HUES48 (cell line): Measurements from ENCODE around the gene DAB2IP.

Experiments
- H3K27ac ChIP-seq: one replicate; pipeline ENCODE4 v1.7.0; 2013; ENCODE audit warnings: low read depth, low read length, inconsistent platforms
- H3K27me3 ChIP-seq: 2 replicates; pipeline ENCODE4 v1.6.1; 2013; ENCODE audit warnings: mild to moderate bottlenecking, low read length; ENCODE audit not compliant: control insufficient read depth, insufficient read depth
- H3K36me3 ChIP-seq: 2 replicates; pipeline ENCODE4 v1.6.1; 2013; ENCODE audit warnings: low read length; ENCODE audit not compliant: control insufficient read depth, insufficient read depth
- H3K4me1 ChIP-seq: 2 replicates; pipeline ENCODE4 v1.6.1; 2013; ENCODE audit warnings: mild to moderate bottlenecking, low read length; ENCODE audit not compliant: control insufficient read depth, insufficient read depth
- H3K4me3 ChIP-seq: 2 replicates; pipeline ENCODE4 v1.5.1; 2013; ENCODE audit warnings: mild to moderate bottlenecking, low read depth, low read length
- H3K9ac ChIP-seq: 2 replicates; pipeline ENCODE4 v1.6.1; 2013; ENCODE audit warnings: mild to moderate bottlenecking, low read depth, low read length, moderate library complexity
- H3K9me3 ChIP-seq: 2 replicates; pipeline ENCODE4 v1.6.1; 2013; ENCODE audit warnings: low read length; ENCODE audit not compliant: control insufficient read depth, insufficient read depth

Gene DAB2IP

GRCh38 chr9:121748727-121749423, 97.4 kb downstream of the DAB2IP start:
- Histone ChIP-seq H3K9me3 (no peaks in the 10 kb centered on the region), H3K36me3 (no peaks in the 10 kb centered on the region), H3K4me3 (no peak overlapping the region), H3K9ac (no peak overlapping the region), H3K27me3 (no peaks in the 10 kb centered on the region), H3K27ac (no peak overlapping the region), H3K4me1 (peaks cover 10% of the 10 kb centered on the region)

DNA sequence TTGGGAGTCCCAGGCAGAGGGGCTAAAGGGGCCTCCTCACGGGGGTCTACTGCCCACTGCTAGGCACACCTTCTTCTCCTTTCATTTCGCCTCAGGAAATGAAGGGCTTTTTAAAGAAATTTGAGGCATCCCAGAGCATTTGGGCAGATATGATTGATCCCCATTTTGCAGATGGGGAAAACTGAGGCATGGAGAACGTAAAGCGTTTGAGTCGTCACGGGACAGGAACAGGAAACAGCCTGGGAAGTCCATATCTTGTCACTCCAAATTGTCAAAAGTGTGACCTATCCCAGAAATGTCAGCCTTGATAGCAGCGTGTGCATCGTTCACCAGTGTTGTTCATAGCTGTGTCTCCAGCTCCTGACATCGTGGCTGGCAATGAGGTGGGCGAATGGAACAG, 98.2 kb downstream of the DAB2IP start:
- H3K9me3 ChIP-seq = no peaks in the 10 kb centered on the region
- no peak overlapping the region for H3K9ac ChIP-seq
- peaks cover 3% of the 10 kb centered on the region for H3K4me1 ChIP-seq
- no peaks in the 10 kb centered on the region for H3K36me3 ChIP-seq
- H3K27me3 ChIP-seq = no peaks in the 10 kb centered on the region
- no peak overlapping the region for H3K27ac ChIP-seq
- H3K4me3 ChIP-seq = no peak overlapping the region

- Histone ChIP-seq H3K9me3 (no peaks in the 10 kb centered on the region), H3K4me1 (no peaks in the 10 kb centered on the region), H3K4me3 (no peak overlapping the region), H3K36me3 (no peaks in the 10 kb centered on the region), H3K27me3 (no peaks in the 10 kb centered on the region), H3K27ac (no peak overlapping the region), H3K9ac (no peak overlapping the region)
Measured at GRCh38 chr9:121750259-121750714, 98.9 kb downstream of the DAB2IP start.

- no peak overlapping the region for H3K27ac ChIP-seq
- H3K9me3 ChIP-seq = no peaks in the 10 kb centered on the region
- no peak overlapping the region for H3K9ac ChIP-seq
- H3K4me1 ChIP-seq = no peaks in the 10 kb centered on the region
- no peak overlapping the region for H3K4me3 ChIP-seq
- no peaks in the 10 kb centered on the region for H3K27me3 ChIP-seq
- no peaks in the 10 kb centered on the region for H3K36me3 ChIP-seq
Measured at GRCh38 chr9:121750715-121751623, 99.5 kb downstream of the DAB2IP start.

DNA sequence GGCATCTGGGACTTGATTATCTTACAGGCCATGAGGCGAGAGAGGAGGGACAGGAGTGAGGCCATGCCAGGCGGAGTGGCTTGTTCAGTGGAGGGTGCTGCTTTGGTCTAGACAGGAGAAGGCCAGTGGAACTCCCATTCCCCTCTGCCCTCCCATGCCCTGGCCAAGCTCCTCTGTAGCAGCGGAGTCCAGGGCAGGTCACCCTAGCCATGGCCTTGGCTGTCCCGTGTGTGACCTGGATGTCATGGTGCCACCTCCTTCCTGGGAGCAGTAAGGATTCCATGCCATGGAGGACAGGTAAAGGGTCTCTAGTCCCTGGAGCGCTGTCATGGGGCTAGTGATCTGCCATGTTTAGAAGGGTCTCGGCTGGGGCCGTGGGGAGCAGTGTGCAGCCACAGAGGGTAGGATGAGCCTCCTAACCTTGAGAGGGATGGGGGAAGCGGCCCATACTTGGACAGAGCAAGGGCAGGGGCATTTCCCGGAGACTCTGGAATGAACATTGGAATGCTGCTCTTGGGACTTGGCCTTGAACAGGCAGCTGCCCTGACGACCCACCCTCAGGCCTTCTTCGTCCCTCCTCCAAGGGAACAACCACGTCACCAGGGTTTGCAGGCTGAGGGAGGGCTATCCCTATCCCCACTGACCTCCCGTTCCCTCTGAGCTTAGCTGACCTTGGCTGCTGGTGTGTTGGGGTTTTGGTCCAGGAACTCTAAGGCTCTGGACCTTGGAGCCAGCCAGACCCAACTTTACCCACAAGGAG, 100.4 kb downstream of the DAB2IP start:
- Histone ChIP-seq H3K9me3 (no peaks in the 10 kb centered on the region), H3K9ac (no peak overlapping the region), H3K36me3 (no peaks in the 10 kb centered on the region), H3K4me3 (no peak overlapping the region), H3K27me3 (no peaks in the 10 kb centered on the region), H3K27ac (no peak overlapping the region), H3K4me1 (no peaks in the 10 kb centered on the region)

- Histone ChIP-seq H3K36me3 (0 out of 2 replicates have a peak, but pooled peaks cover 2% of the 10 kb centered on the region), H3K27ac (no peak overlapping the region), H3K27me3 (no peaks in the 10 kb centered on the region), H3K9me3 (no peaks in the 10 kb centered on the region), H3K9ac (no peak overlapping the region), H3K4me3 (no peak overlapping the region), H3K4me1 (no peaks in the 10 kb centered on the region)
Measured at GRCh38 chr9:121752929-121753328, 101.5 kb downstream of the DAB2IP start.

DNA sequence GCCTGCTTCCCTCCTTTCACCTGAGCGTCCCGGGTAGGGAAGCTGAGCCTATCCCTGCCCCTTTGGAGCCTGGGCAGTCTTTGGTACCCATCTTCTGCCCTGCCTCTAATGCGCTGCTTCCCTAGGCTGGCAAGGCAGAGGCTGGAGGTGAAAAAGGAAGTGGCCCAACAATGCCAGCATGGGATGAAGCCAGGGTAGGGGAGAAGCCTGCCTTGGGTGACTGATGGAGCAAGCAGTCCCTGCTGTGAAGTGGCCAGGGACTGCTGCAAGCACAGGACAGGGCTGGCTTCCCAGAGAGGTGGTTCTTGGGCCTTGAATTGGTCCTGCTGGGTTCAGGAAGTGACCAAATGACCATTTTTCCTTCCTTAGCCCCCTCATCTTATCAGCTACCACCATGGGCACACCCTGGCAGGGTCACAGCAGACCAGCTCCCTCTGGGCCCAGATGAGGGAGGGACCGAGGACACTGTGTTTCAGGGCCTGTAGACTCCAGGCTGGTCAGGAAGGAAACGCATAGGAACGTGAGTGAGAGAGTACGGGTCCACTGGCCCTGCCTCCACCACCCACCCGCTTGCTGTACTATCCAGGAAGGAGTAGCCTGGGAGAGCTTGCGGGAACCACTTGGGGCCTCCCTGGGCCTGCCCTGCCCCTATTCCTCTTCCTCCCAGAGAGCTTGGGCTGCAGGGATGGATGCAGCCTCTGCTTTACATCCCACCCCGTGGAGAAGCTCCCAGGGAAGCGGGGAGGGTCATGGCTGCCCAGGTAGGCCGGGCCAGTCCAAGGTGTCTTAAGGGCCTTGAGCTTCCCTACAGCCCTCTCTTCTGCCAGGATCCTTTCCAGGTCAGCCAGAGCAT, 102.6 kb downstream of the DAB2IP start:
- Histone ChIP-seq H3K36me3 (peaks cover 11% of the 10 kb centered on the region), H3K4me1 (no peaks in the 10 kb centered on the region), H3K27ac (no peak overlapping the region), H3K4me3 (no peak overlapping the region), H3K9me3 (no peaks in the 10 kb centered on the region), H3K9ac (no peak overlapping the region), H3K27me3 (no peaks in the 10 kb centered on the region)

DNA sequence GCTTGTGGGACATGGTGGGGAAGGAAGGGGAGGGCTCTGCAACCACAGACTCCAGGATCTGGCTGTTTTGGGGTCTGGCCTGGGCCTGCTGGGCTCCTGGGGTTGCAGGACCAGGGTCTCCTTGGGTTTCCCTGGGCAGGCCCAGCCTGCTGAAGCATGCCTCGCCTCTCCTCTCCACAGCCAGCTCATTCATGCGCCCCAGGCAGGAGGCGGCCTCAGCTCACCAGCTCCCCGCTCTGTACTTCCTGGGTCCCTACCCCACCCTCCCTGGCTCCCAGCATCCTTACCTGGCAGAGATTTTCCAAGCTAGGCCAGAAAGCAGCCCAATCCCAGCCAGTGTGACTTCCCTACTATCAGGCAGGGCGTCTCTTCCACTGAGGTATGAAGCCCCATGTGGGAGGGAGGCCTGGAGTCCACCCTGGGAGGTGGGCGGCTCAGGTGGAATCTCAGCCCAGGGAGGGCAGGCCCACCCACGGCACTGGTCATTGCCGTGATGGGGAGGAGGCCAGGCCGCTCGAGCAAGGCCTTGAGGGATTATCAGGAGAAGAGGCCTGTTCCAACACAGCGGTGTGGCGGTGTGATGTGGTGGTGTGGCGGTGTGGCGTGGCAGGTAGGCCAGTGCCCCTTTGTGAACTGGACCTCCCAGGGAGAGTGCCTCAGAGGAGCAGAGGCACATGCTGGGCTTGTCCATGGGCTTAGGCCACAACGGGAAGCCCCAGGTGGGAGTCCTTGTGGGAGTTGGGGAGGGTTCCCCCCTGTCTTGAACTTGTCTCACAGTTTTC, 103.4 kb downstream of the DAB2IP start:
- Histone ChIP-seq H3K27me3 (no peaks in the 10 kb centered on the region), H3K9me3 (no peaks in the 10 kb centered on the region), H3K36me3 (peaks cover 19% of the 10 kb centered on the region), H3K4me3 (no peak overlapping the region), H3K9ac (no peak overlapping the region), H3K4me1 (no peaks in the 10 kb centered on the region), H3K27ac (no peak overlapping the region)

GRCh38 chr9:121755581-121755980, 104.1 kb downstream of the DAB2IP start:
- no peaks in the 10 kb centered on the region for H3K27me3 ChIP-seq
- no peak overlapping the region for H3K4me3 ChIP-seq
- no peak overlapping the region for H3K9ac ChIP-seq
- H3K9me3 ChIP-seq = no peaks in the 10 kb centered on the region
- peaks cover 27% of the 10 kb centered on the region for H3K36me3 ChIP-seq
- H3K4me1 ChIP-seq = no peaks in the 10 kb centered on the region
- no peak overlapping the region for H3K27ac ChIP-seq
